Lung (tissue), 12 donors: ENCODE measurements around the gene MSTO1. TPM values are rescaled to one million over a fixed set of nuclear protein-coding genes. Genes with fewer than 3 reads are reported as not detected.
"Not testable (repeated sequence)": the region's sequence is repeated elsewhere in the genome, so short reads cannot be mapped to it uniquely, and the experiment has no call there.

ENCODE experiments used
- ATAC-seq: fragments of 200-7000 bp; cut with Tn5 transposase; one replicate; pipeline ENCODE4 v1.9.1; 2020; ENCODE audit warnings: moderate number of reproducible peaks; ENCODE audit not compliant: insufficient read depth, low FRiP score
- DNase-seq, 3 donors: peaks; one replicate each; pipeline ENCODE4 v3.0.0-alpha.2; 2013 to 2017
- H3K27ac ChIP-seq, 2 donors: one replicate each; pipeline ENCODE4 v1.5.1; 2013; ENCODE audit warnings: mild to moderate bottlenecking in 2 of 2, moderate library complexity in 2 of 2, control low read depth in 1 of 2, inconsistent platforms in 1 of 2, low read depth in 1 of 2, low read length in 1 of 2
- H3K27me3 ChIP-seq, 3 donors: one replicate each; pipeline ENCODE4 v1.5.1; 2013; ENCODE audit warnings: low read length in 2 of 3; ENCODE audit not compliant: control insufficient read depth in 3 of 3, insufficient read depth in 3 of 3
- H3K36me3 ChIP-seq, 4 donors: one replicate each; pipeline ENCODE4 v1.5.1; 2013; ENCODE audit warnings: low read length in 4 of 4, mild to moderate bottlenecking in 1 of 4, moderate library complexity in 1 of 4; ENCODE audit not compliant: control insufficient read depth in 4 of 4, insufficient read depth in 4 of 4
- H3K4me1 ChIP-seq, 5 donors: one replicate each; pipeline ENCODE4 v1.5.1; 2013; ENCODE audit warnings: low read length in 5 of 5, mild to moderate bottlenecking in 2 of 5, moderate library complexity in 1 of 5; ENCODE audit not compliant: control insufficient read depth in 5 of 5, insufficient read depth in 5 of 5
- H3K4me3 ChIP-seq: one replicate; pipeline ENCODE4 v1.5.1; 2013; ENCODE audit warnings: mild to moderate bottlenecking, control low read depth, moderate library complexity
- H3K9ac ChIP-seq, 2 donors: one replicate each; pipeline ENCODE4 v1.5.1; 2013; ENCODE audit warnings: low read length in 2 of 2, control low read depth in 1 of 2; ENCODE audit not compliant: insufficient read depth in 1 of 2
- H3K9me3 ChIP-seq, 4 donors: one replicate each; pipeline ENCODE4 v1.5.1; 2013; ENCODE audit warnings: low read length in 3 of 4, mild to moderate bottlenecking in 1 of 4, moderate library complexity in 1 of 4; ENCODE audit not compliant: control insufficient read depth in 4 of 4, insufficient read depth in 3 of 4
- CTCF ChIP-seq: IDR thresholded peaks from 2 replicates; pipeline ENCODE4 v1.5.1; 2012; ENCODE audit warnings: mild to moderate bottlenecking; ENCODE audit errors: control extremely low read depth, extremely low read depth
- WGBS, 2 donors: extraction: QIAGEN DNeasy Blood & Tissue Kit; methylation state at CpG; one replicate each; pipeline ENCODE4 v1.1.7; 2013; 5-methylcytosine and 5-hydroxymethylcytosine counted together
- polyA plus RNA-seq, 2 donors: library from polyadenylated mRNA; stranded (reverse); fragments of 200-250 nt; gene quantifications; one replicate each; pipeline ENCODE4 v1.2.1, GENCODE V29; 2013
- total RNA-seq, 2 donors: library from RNA; depleted of rRNA in 1 of 2; stranded (reverse); fragments of >200 nt in 1 of 2; gene quantifications; one replicate each; pipeline ENCODE4 v1.2.1, GENCODE V29; 2014 to 2021
- donor health status: control.
- donor health status: control.
- donor health status: Bipolar disorder and iron deficiency.
- donor health status: healthy.
- donor health status: DM: yes; HTN: yes; CAD: no.

MSTO1 gene
- total and polyA plus RNA-seq, 4 donors, result 22.1 to 51.5 (median 31.2) TPM

- Histone ChIP-seq H3K27me3 (no peaks in the 10 kb centered on the region), H3K9me3 (no peaks in the 10 kb centered on the region), H3K4me1 (peaks cover 0 to 2% (median 0%) of the 10 kb centered on the region in 5 donors), H3K9ac (no peak overlapping the region), H3K36me3 (peaks cover 0 to 5% (median 0%) of the 10 kb centered on the region in 4 donors), H3K27ac (no peak overlapping the region), H3K4me3 (no peak overlapping the region)
- DNase-seq (no peak), ATAC-seq (no peak)
- 76 to 84% methylated on average over 6 of the region's 6 CpGs for WGBS, 2 donors
- TF ChIP-seq CTCF, result no peak
Observed at GRCh38 chr1:155569988-155570592, 39.9 kb upstream of the MSTO1 start.

- H3K9ac ChIP-seq, result no peak overlapping the region
- TF ChIP-seq CTCF, result no peak
- H3K27ac ChIP-seq, result no peak overlapping the region
- H3K27me3 ChIP-seq, result no peaks in the 10 kb centered on the region
- 78 to 83% methylated on average over 4 of the region's 4 CpGs for WGBS, 2 donors
- peaks cover 0 to 2% (median 0%) of the 10 kb centered on the region in 5 donors for H3K4me1 ChIP-seq
- ATAC-seq, result no peak
- no peak overlapping the region for H3K4me3 ChIP-seq
- DNase-seq, result no peak
- H3K36me3 ChIP-seq, result peaks cover 0 to 5% (median 0%) of the 10 kb centered on the region in 4 donors
- H3K9me3 ChIP-seq, result no peaks in the 10 kb centered on the region
Observed at GRCh38 chr1:155570593-155570990, 39.4 kb upstream of the MSTO1 start.

GRCh38 chr1:155574077-155574476 lies 35.9 kb upstream of the MSTO1 start:
- ATAC-seq, result no peak
- Histone ChIP-seq H3K4me3 (no peak overlapping the region), H3K4me1 (peaks cover 0 to 2% (median 0%) of the 10 kb centered on the region in 5 donors), H3K27me3 (no peaks in the 10 kb centered on the region), H3K9me3 (no peaks in the 10 kb centered on the region), H3K9ac (no peak overlapping the region), H3K36me3 (no peaks in the 10 kb centered on the region), H3K27ac (no peak overlapping the region)
- DNase-seq, result no peak
- no peak for TF ChIP-seq CTCF
- 93 to 97% methylated on average over 3 of the region's 3 CpGs for WGBS, 2 donors

GRCh38 chr1:155575608-155576007 lies 34.4 kb upstream of the MSTO1 start:
- H3K9ac ChIP-seq, H3K4me1 ChIP-seq, H3K4me3 ChIP-seq, H3K36me3 ChIP-seq, DNase-seq, H3K9me3 ChIP-seq, ATAC-seq, H3K27me3 ChIP-seq, H3K27ac ChIP-seq: not testable (repeated sequence)
- WGBS, 2 donors, result 98% methylated on average over 6 of the region's 6 CpGs

- H3K4me1 ChIP-seq, result not testable (repeated sequence)
Observed at GRCh38 chr1:155583846-155584245, 26.2 kb upstream of the MSTO1 start.

GRCh38 chr1:155589282-155589681 lies 20.7 kb upstream of the MSTO1 start:
- not testable (repeated sequence) for ATAC-seq, H3K27ac ChIP-seq, H3K9ac ChIP-seq, H3K36me3 ChIP-seq, H3K4me1 ChIP-seq, DNase-seq, H3K4me3 ChIP-seq, H3K9me3 ChIP-seq, H3K27me3 ChIP-seq
- 87 to 100% methylated on average over 2 to 3 of the region's 3 CpGs for WGBS, 2 donors

More at GRCh38 chr1:155583846-155584245, 26.2 kb upstream of the MSTO1 start:
- not testable (repeated sequence) for H3K27me3 ChIP-seq, H3K9ac ChIP-seq, H3K4me3 ChIP-seq, H3K36me3 ChIP-seq, ATAC-seq, H3K27ac ChIP-seq, H3K9me3 ChIP-seq, DNase-seq
- 94 to 96% methylated on average over 5 to 6 of the region's 6 CpGs for WGBS, 2 donors
